Activated naive CD4-positive, alpha-beta T cell treated with Interleukin-2 at 50 U/mL for 16 hours (primary cell): ENCODE measurements around the gene FAM9A.

Experiments used
- DNase-seq: peaks from one replicate; pipeline ENCODE4 v3.0.0-alpha.2; 2020

The FAM9A gene

DNA sequence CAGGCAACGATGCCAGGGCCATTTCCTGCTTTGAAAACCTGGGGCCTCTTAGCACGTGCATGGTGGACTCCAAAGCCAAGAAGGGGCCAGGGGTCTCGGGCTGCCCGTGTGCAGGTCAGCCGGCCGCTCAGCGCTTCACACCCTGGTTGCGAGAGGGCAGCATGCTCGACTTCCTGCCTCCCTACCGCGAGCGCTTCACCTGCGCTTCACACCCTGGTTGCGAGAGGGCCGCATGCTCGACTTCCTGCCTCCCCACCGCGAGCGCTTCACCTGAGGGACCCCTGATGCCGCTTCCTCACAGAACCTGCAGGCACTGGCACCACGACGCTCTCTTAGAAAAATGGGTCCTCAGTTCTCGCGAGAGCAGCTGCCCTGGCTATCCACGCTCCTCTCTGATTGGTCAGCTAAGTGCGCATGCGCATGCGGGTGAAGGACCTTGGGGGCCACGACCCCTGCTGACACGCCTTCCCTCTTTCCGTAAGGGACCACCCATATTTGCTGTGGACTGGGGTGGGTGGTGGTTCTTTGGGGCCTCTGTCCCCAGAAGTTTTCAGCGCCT lies at the start of gene FAM9A:
TSS of gene FAM9A (minus strand) at position 343 of the 559 bp plus-strand sequence. CDS start 1,212 bp downstream, outside the sequence.
- no peak for DNase-seq

DNA sequence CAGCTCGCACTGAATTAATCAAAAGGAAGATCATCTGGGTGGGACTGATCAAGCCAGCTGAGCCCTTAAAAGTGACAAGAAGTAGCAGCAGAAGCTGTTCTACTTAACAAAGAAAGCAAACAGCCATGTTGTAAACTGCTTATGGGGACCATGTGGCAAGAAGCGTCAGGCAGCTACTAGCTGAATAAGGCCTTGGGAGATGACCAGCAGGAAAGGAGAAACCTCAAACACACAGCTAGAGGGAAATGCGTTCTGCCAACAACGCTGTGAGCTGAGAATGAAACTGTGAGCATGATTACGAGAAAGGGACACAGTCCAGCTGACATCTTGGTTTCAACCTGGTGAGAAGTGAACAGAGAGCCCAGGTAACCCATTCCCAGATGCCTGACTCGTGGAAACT lies 49.3 kb upstream of the FAM9A start:
- DNase-seq = no peak

DNA sequence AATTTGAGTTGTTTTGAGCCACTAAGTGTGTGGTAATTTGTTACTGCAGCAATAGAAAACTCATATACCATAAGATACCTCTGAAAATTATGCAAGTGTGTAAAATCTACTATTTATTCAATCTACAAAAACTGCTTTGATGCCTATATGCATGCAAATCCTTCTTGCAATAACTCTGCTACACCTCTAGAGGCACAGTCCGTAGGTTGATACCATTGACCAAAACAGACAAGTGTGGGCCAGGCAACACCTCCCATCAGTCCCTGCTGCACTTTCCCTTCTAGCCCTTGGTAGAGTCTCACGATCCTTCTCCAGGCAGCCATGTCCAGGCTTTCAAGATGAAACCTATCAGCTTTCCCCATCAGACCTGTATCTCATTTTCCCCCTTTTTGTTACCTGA lies 48.8 kb upstream of the FAM9A start:
- DNase-seq = no peak

DNA sequence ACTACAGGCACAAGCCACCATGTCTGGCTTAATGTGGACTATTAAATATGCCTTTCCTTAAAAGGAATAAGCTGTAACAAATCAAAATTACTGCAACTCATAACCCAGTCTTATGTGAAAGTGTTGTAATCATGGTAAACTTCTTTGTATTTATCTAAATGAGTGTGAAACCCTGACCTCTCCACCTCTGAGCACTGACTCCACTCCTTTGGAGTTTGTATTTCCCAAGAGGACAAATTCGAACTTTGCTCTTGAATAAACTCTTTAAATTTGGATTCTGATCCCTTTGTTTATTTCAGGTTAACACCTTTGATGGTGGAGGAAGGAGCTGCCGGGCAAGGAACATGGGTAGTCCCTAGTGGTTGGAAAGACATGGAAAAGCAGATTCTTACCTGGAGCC lies 48.3 kb upstream of the FAM9A start:
- no peak for DNase-seq

DNA sequence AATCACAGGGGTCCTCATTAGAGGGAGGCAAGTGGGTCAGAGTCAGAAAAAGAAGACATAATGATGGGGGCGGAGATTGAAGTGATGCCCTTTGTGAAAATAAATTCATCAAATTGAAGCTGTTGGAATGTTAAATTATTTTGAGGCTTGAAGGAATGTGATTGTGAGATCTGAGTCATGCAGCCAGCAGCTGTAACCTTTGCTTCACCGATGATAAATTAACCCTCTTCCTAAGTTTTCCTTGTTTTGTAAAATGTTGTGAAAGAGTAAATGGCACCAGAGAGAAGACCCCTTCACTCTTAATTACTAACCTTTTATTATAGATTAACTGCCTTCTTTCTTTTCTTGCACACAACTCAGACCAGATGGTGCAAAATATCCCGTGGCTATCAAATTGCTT lies 47.7 kb upstream of the FAM9A start:
- no peak for DNase-seq

DNA sequence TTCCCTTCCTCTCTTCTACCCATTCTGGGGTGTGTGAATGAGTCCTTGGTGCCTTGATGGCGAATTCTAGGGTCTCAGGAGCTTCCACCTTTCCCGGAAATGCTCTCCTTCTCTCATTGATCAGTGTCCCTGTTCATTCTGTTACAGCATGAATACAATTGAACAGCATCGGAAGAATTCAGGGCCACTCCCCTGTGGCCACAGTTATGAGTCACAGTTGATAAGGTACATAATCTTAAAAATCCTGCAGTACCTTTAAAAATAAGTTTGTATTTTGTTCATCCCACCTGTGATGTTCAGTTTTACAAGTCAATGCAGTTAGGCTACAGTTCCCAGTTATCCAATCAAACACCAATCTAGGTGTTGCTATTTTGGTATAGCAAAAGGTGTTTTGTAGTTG lies 47.3 kb upstream of the FAM9A start:
- DNase-seq = no peak

DNA sequence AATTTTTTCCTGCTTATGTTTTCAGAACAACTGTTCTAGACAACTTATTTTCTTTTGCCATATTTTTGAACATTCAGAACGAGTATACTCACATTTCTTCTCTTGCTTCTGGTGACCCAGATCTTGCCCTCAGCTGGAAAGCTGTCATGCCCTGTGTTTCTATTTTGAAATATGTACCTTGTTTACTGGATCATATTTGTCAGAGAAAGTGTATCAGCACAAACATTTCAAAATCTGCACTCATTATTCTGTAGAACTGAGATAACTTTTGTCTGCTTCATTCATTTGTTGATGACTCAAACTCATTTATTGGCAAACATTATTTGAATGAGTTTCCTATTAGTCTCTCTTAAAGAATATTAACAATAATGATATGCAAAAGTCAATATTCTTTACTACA lies 46.2 kb upstream of the FAM9A start:
- no peak for DNase-seq

DNA sequence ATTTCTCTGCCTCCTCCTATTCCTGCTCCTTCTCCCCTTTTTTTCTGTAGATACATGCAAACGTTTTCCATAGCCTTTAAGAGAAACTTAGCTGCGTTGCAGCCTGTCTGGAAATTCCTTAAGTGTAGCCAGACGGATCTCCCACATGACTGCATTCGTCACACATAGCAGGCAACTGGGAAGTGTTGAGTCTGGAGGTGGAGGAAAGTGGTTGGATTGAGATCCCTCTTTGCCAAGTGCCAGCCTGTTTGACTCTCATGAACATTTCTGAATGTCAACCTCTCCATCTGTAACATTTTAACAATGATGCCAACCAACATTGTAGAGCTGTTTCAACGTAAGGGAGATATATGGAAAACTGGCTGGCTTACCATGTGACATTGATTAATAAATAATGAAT lies 45.1 kb upstream of the FAM9A start:
- DNase-seq = no peak

DNA sequence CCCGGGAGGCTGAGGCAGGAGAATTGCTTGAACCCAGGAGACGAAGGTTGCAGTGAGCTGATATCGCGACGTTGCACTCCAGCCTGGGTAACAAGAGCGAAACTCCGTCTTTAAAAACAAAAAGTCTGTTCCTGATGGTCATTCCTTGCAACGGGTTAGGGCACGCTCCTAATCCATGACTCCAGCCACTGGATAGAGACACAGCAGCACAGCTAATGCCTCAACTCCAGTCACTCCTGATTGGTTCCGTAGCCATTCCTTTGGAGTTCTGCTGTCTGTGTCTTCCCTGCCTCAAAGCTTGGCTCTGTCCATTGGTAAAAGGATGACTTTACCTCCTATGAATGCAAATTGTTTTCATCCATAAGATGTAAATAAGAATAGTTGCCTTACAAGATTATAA lies 44.3 kb upstream of the FAM9A start:
- DNase-seq = no peak

DNA sequence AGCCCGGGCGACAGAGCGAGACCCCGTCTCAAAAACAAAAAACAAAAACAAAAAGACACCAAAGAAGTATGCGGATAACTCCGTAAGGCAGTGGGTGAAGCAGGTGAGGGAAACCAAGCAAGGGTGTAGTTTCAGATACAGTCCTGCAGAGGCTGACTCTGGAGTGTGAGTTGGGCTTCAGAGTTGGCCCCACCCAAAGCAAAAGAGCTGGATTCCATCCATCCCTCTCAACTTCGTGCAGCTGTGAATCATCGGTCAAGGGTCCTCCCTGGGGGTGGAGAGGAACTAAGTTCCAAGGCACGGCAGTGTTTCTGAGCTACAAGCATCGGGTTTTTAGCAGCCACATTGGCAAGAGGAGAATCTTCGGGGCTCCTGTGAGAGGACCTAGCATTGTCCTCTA lies 43.9 kb upstream of the FAM9A start:
- no peak for DNase-seq

DNA sequence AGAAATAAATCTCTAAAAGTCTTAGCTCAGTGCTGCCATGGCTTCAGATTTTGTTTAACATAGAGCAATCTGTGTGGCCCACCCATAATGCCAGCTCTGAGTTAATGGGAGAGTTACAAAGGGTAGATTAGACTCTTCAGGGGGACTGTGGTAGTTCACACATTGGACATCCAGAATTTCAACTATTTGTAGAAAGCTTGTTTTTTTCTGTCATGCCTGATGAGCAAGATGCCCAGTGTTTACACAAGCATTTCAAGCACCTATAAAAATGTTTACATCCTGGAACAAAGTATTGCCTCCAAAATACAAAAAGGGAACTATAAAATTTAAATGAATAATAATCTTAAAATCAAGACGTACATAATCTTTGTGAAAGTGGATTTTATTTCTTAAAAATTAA lies 43.0 kb upstream of the FAM9A start:
- DNase-seq = no peak

DNA sequence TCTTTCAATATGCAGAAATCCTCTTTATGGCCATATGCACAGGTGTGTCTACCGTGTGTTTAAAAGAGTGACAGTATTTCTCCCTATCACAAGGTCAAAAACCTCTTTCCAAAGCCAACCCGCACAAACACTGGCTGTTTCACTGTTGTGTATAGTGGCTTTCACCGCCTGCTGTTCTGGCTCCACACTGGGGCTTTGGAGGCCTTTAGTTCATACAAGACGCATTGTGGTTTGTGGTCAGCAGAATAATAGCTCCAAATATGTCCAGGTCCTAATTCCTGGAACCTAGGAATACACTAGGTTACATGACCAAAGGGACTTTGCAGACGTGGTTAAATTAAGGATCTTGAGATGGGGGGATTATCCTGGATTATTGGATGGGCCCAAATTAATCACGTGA lies 40.7 kb upstream of the FAM9A start:
- no peak for DNase-seq

DNA sequence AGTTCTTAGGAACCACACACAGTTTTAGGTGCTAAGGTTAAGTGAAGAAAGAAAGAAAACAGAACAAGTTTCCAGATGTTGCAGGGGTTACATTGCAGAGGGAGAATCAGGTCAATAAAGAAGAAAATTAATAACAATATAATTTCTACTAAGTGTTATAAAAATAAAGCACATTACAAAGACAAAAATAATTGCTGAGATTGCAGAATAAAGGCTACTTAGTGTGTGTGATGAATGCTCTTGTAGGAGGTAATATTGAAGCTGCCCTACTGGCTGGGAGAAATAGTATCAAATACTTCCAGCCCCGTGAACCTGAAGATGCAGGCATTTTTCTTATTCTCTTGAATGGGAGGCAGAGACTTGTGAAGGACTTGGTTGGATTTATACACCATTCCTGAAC lies 33.2 kb upstream of the FAM9A start:
- no peak for DNase-seq

DNA sequence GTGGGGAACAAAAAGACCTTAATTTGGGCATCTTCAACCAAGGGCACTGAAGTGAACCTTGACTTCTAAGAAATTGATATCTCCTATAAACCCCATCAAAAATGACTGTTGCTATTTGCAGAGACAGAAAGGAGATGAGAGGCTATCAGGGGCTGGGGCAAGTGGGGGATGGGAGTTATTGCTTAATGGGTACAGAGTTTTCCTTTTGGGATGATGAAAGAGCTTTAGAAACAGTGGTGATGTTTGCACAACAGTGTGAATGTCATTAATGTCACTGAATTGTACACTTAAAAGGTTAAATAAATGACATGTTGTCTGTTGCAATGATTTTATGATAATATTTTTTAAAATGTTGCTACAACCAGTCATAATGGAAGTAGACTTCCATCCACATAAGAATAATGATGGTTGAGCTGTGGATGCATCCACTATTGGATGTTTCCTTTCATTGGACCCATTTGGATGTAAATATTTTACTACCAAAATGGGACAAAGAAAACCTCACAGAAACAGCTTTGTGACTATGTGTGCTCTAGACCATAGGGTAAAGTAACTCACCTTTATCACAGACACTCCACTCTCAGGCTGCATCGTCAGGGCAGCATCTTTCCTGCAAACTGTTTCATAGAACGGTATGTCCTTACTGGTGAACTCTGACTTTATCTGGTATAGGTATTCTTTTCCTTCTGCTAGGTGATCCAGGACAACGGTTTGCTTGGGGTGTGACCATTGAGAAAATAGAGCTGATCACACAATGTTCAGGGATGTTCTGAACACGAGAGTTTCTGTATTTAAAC lies 31.6 kb upstream of the FAM9A start:
- no peak for DNase-seq

DNA sequence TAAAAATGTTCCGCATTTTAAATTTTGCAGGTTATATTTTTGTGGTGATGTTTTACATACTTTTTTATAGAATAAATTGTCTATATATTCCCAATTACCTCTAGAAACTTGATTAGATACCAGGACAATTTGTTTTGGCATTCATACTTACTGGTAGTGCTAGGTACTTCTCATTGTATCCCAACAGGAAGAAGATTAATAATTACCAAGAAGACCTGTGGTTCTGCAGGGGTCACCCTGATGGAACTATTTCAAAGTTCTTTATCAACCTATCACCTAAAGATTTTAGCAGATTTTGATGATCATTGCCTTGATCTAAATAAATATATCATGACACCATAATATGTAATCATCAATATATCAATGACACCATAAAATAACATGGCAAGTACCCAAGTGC lies 22.5 kb upstream of the FAM9A start:
- no peak for DNase-seq

DNA sequence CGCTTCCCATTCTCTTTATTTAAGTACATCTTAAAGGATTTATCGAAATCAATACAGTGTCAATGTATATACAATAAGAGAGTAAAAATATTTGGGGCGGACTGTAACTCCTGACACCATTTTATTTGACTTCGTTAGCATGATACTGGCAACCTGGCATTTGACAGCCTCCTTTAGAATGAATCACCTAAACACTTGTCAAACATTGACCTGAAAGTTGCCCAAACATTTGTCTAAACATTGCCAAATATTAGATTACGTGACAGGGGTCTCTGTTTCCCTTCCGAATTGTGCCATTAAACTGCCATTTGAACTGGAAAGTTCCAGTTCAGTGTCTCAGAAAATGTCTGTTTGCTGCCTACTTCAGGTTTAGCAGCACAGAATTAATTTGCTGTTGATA lies 20.8 kb upstream of the FAM9A start:
- no peak for DNase-seq

DNA sequence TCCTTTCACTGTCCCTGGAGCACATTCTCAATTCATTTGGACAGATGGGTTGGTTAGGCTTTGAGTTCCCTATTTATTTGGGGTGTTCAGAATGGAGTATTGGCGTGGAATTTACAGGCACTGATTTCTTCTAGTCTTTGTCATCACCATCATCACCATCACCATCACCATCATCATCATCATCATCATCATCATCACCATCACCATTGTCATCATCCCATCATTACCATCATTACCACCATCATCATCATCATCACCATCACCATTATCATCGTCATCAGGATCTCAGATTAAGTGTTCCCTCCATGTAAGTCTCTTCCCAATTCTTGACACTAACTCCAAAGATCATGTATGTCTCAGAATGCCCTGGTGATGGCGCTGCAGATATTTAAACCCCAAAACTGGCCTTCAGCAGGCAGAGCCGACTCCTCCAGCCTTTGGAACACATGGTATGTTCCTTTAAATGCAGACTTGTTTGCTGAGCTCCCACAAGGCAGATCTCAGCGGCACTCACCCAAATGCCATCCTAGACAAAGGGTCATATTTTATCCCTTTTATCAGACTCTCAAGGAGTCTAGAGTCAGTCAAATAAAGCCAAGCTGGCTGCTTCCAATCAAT lies 19.8 kb upstream of the FAM9A start:
- no peak for DNase-seq

DNA sequence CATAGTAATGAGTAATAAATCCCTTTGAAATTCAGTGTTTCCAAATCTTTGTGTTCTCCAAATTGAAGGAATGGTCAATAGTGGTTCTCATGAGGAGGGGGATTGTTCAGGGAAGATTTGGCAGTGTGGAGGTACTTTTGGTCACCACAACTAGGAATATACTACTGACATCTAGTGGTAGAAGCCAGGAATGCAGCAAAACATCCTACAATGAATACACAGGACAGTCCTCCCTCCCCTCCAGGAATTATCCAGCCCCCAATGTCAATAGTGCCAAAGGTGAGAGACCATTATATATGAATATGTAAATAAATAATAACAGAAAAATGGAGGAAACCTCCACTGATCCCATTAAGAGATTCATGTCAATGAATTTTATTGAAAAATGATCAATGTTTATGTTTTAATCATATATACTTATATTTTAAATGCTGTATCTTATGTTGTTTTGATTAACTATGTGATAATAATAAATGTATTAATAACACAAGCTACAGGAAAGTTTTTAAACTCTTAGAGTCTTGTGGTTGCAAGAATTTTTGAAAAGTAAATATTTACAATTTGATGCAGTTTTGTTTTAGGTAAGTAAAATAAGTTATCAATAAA lies 14.4 kb upstream of the FAM9A start:
- no peak for DNase-seq

DNA sequence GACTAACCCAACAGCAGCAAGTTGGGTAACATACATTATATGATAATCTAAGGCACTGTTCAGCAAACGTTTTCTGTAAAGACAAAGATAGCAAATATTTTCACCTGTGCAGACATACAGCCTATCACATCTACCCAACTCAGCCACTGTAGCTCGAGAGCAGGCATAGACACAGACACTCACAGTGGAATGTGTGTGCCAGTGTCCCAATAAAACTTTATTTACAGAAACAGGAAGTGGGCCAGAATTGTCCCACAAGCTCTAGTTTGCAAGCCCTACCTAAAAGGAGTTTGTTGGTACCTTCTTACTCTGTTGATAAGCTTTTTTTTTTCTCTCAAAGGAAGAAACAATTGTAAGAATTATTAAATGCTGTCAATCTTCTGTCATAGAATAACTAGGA lies 11.9 kb upstream of the FAM9A start:
- DNase-seq = no peak

DNA sequence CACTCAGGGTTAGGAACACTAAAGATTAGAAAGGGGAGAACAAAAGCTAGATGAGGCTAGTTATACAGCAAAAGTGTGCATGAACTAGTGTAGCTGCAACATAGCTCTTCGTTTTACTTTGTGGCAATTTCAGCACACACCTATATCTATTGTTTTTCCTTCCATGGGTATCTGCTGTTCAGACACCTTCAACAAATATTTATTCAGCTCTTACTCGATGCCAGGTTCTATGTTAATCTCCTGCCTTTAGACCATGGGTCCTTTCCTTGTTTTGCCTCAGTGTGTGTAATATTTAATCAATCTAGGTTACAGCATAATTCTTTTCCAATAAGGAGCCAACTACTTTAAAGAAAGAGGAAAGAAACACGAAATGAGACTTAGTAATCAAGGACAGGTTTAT lies 10.4 kb upstream of the FAM9A start:
- no peak for DNase-seq

DNA sequence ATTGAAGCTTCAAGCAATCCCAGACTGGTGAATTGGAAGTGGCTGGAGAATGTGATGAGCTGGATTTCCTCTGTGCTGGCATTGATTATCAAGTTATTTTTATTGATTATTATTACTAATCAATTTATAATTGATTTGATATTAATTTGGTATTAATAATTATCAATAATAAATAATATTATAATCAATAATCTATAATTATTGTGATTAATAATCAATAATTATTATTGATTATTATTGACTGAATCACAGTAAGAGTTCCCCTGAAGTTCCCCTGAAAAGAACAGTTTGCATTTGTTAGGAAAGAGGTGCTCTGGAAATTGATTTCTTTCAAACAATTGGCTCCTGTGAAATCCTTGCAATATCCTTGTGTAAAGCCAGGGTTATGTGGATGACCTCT lies 7.5 kb upstream of the FAM9A start:
- DNase-seq = no peak

DNA sequence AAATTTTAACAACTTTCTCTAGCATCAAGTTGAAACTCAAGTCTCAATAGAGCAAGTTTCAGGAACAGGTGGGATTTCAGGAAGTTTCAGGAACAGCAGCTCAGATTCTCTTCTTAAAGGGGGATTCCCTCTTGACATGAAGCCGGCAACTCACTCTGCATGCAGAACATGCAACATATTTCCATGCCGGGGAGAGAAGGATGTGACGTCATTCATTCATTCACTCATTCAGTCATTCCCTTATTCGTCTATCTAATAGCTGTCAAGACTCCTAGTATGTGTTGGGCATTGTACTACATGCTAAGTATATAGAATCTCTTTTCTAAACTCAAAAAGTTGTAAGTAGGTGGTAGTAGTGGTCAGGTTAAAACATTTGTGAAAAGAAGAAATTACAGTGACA lies 4.8 kb upstream of the FAM9A start:
- DNase-seq = no peak

DNA sequence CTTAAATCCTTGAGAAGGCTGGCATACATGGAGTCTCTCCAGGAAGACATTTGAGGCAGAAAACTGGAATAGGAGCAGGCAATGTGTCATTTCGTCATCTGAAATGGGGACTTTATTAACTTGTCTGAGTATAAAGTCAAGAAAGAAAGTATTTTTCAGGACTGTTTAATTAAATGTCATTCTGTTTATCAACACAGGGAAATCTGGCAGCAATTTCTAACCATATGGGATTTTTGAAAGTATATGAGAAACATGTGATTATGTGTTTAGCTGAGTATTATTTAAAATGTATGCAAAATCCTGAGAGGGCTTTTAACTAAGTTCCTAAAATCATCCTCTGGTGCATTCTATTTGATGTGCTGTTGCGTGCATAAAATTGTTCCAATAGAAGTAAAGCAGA lies 3.9 kb upstream of the FAM9A start:
- no peak for DNase-seq

DNA sequence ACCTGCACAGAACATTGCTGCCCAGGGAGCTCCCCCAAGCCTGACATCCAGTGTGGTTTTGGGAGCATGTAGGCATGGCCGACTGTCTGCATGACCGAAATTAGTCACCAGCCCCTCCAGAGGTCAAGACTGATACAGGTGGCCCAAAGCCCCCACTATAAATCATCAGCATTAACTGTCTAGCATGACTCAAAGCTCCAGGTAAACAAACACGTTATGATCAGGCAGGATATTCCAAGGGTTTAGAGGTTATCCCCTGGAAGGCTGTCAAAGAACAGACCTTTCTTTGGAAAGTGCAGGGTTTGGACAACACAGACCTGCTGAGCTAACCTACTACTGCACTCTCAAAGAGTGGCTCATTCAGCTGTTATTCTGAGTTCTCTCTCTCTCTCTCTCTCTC lies 2.1 kb upstream of the FAM9A start:
- no peak for DNase-seq
